ENCODE data around the gene ORAI2.
A peak's percentile ranks its signal among the peaks of the same experiment; 100 is the strongest.

The ORAI2 gene

DNA sequence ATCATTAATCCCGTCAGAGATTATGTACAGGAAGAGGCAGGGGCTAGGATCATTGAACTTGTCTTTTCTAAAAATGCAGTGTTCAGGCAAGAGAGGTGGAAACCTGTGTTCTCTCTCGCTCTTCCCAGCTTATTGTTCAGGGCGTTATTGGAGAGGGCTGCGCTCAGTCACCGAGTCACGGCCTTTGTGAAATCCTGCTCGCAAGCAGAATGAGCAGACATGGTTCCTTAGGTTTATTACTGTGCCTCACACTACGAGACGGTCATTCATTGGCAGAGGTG, 37.8 kb upstream of the ORAI2 start:
- TF ChIP-seq, protein P1, sequence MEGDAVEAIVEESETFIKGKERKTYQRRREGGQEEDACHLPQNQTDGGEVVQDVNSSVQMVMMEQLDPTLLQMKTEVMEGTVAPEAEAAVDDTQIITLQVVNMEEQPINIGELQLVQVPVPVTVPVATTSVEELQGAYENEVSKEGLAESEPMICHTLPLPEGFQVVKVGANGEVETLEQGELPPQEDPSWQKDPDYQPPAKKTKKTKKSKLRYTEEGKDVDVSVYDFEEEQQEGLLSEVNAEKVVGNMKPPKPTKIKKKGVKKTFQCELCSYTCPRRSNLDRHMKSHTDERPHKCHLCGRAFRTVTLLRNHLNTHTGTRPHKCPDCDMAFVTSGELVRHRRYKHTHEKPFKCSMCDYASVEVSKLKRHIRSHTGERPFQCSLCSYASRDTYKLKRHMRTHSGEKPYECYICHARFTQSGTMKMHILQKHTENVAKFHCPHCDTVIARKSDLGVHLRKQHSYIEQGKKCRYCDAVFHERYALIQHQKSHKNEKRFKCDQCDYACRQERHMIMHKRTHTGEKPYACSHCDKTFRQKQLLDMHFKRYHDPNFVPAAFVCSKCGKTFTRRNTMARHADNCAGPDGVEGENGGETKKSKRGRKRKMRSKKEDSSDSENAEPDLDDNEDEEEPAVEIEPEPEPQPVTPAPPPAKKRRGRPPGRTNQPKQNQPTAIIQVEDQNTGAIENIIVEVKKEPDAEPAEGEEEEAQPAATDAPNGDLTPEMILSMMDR (IDR thresholded peaks at IDR 0.05; ENCODE audit: low read depth, low read length, missing control alignments), result no peak
- DNase-seq (ENCODE audit: low read depth), result no peak
- peak overlapping the region; percentile 98 for H3K4me3 ChIP-seq (ENCODE audit: low read depth, low read length)
- in situ Hi-C loops (cut with HindIII; ENCODE audit: low sequenced_read_pairs), result no loop called here

DNA sequence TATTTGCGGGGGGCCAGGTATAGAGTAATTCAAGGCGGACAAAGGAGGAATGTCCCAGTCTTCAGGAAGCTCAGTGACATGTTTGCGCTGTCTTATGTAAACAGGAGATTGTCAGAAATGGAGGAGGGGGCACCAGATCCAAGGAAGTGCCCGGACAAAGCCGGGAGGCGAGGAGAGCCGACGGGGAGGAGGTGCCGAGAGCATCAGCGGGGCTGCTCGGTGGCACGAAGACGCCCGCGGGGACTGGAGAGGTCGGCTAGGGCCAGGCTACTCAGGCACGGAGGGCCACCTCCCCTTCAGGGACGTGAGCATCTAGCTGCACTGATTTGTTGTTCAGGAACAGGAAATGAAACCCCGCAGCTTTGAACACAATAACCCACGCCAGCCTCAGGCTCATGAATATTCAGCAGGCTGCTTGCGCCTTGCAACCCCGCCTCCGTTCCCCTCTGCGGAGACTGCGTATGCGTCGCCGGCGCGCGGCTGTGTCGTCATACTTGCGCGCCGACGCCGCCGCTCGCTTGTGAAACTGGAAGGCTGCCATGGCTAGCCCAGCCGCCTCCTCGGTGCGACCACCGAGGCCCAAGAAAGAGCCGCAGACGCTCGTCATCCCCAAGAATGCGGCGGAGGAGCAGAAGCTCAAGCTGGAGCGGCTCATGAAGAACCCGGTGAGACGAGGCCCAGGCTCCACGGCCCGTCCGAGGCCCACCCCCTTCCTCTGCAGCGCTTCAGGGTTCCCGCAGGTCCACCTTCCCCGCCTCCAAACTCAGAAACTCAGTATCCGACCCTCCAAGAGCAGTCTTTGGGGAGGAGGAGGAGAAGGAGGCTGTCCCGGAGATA, 37.3 kb upstream of the ORAI2 start, which contains the start of gene PRKRIP1:
PRKRIP1 (plus strand) TSS at position 491 of the 837 bp plus-strand sequence; CDS start at position 540, 49 bp downstream.
- in situ Hi-C loops (cut with HindIII; ENCODE audit: low sequenced_read_pairs), result no loop called here
- peak; percentile 94 for DNase-seq (ENCODE audit: low read depth)
- TF ChIP-seq, protein P1 (IDR thresholded peaks at IDR 0.05; ENCODE audit: low read depth, low read length, missing control alignments), result no peak
- H3K4me3 ChIP-seq (ENCODE audit: low read depth, low read length), result peak within 1 kb of the TSS; percentile 98

DNA sequence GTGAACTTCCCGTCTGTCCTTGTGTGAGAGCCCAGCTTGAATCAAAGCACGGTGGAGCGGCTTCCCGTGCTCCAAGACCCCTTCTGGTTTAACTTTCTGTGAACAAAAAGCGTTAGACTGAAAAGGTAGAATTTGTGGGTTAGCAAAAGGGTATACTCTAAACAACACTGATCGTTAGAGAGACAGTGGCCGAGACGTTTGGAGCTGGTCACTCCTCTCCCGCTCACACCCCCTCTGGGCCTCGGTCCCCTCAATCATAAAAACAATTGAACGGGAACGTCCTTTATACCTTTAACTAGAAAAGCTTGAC, 36.7 kb upstream of the ORAI2 start:
- H3K4me3 ChIP-seq (ENCODE audit: low read depth, low read length), result peak overlapping the region; percentile 98
- no peak for DNase-seq (ENCODE audit: low read depth)
- TF ChIP-seq, protein P1 (IDR thresholded peaks at IDR 0.05; ENCODE audit: low read depth, low read length, missing control alignments), result no peak
- in situ Hi-C loops (cut with HindIII; ENCODE audit: low sequenced_read_pairs), result no loop called here

DNA sequence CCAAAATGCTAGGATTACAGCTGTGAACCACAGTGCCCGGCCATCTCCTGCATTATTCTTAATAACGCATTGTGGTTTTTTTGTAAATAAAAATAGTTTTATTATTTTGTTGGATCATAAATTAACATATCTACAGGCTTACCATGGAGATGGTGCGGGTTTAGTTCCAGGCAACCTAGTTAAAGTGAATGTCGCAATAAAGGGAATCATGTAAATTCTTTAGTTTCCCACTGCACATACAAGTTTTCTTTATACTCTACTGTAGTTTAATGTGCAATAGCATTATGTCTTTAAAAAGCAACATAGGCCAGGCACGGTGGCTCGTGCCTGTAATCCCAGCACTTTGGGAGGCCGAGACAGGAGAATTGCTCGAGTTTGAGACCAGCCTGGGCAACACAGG, 34.8 kb upstream of the ORAI2 start:
- no peak for DNase-seq (ENCODE audit: low read depth)
- H3K4me3 ChIP-seq (ENCODE audit: low read depth, low read length), result no peak overlapping the region
- in situ Hi-C loops (cut with HindIII; ENCODE audit: low sequenced_read_pairs), result no loop called here
- TF ChIP-seq, protein P1 (IDR thresholded peaks at IDR 0.05; ENCODE audit: low read depth, low read length, missing control alignments), result no peak

DNA sequence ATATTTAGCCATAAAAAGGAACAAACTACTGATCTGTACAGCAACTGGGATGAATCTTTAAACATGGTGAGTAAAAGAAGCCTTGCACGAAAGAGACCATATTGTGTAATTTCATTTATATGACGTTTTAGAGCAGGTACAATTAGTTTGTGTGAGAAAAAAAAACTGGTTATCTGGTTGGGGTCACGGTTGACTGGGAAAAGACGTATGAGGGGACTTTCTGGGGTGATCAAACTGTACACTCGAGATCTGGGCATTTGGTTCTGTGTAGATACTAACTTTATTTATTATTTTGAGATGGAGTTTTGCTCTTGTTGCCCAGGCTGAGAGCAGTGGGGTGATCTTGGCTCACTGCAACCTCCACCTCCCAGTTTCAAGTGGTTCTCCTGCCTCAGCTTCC, 33.0 kb upstream of the ORAI2 start:
- no peak overlapping the region for H3K4me3 ChIP-seq (ENCODE audit: low read depth, low read length)
- no peak for DNase-seq (ENCODE audit: low read depth)
- in situ Hi-C loops (cut with HindIII; ENCODE audit: low sequenced_read_pairs), result no loop called here
- TF ChIP-seq, protein P1 (IDR thresholded peaks at IDR 0.05; ENCODE audit: low read depth, low read length, missing control alignments), result no peak

DNA sequence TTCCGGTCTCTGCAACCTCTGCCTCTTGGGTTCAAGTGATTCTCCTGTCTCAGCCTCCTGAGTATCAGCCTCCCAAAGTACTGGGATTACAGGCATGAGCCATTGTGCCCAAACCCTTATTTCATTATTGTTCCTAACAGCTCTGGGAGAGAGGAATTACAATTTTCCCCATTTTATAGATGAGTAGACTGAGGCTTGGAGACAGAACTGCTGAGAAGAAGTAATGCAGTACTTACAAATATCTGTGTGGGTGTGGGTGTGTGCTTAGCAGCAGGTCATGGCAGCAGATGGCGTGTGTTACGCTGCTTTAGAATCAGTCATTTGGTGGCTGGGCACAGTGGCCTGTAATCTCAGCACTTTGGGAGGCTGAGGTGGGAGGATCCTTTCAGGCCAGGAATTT, 29.8 kb upstream of the ORAI2 start:
- DNase-seq (ENCODE audit: low read depth), result no peak
- H3K4me3 ChIP-seq (ENCODE audit: low read depth, low read length), result no peak overlapping the region
- in situ Hi-C loops (cut with HindIII; ENCODE audit: low sequenced_read_pairs), result no loop called here
- TF ChIP-seq, protein P1 (IDR thresholded peaks at IDR 0.05; ENCODE audit: low read depth, low read length, missing control alignments), result no peak
